Neural cell (in vitro differentiated cells): ENCODE measurements around the gene MFSD6L. TPM values are rescaled to one million over a fixed set of nuclear protein-coding genes. Genes with fewer than 3 reads are reported as not detected.

ENCODE experiments used
- H2AFZ ChIP-seq: fragments of 200-600, 300-800 bp; sonication (generic), shearing (Covaris generic); 2 replicates; pipeline ENCODE4 v1.6.0; 2014; ENCODE audit warnings: low read depth, mild to moderate bottlenecking, antibody characterized with exemption, low read length, moderate library complexity
- H3F3A ChIP-seq: fragments of 200-600 bp; shearing (Covaris generic); 2 replicates; pipeline ENCODE4 v1.6.1; 2016; ENCODE audit warnings: mild to moderate bottlenecking, moderate library complexity, mixed read lengths, antibody characterized with exemption, low read length; ENCODE audit not compliant: insufficient read depth, poor library complexity, severe bottlenecking
- H3K27ac ChIP-seq: fragments of 200-600, 300-800 bp; sonication (generic), shearing (Covaris generic); 2 replicates; pipeline ENCODE4 v1.5.1; 2014; ENCODE audit warnings: mild to moderate bottlenecking, low read length, moderate library complexity
- H3K27me3 ChIP-seq: fragments of 300-800, 200-600 bp; sonication (generic), shearing (Covaris generic); 2 replicates; pipeline ENCODE4 v1.6.0; 2014; ENCODE audit warnings: mild to moderate bottlenecking, low read depth, low read length, moderate library complexity; ENCODE audit not compliant: insufficient read depth
- H3K36me3 ChIP-seq: fragments of 300-800, 200-600 bp; sonication (generic), shearing (Covaris generic); 2 replicates; pipeline ENCODE4 v1.5.1; 2014; ENCODE audit warnings: mild to moderate bottlenecking, antibody characterized with exemption, low read length, moderate library complexity; ENCODE audit not compliant: insufficient read depth
- H3K4me2 ChIP-seq: fragments of 300-800, 200-600 bp; sonication (generic), shearing (Covaris generic); 2 replicates; pipeline ENCODE4 v1.6.0; 2014; ENCODE audit warnings: mild to moderate bottlenecking, low read length
- H3K4me3 ChIP-seq: fragments of 300-800, 200-600 bp; sonication (generic), shearing (Covaris generic); 2 replicates; pipeline ENCODE4 v1.5.1; 2014; ENCODE audit warnings: mild to moderate bottlenecking, low read length, moderate library complexity
- H3K79me2 ChIP-seq: fragments of 200-600 bp; shearing (Covaris generic); replicated peaks from 2 replicates; pipeline ENCODE4 v1.6.0; 2014; ENCODE audit warnings: mild to moderate bottlenecking, low read length, moderate library complexity; ENCODE audit not compliant: insufficient read depth
- H3K9ac ChIP-seq: fragments of 300-800, 200-600 bp; sonication (generic), shearing (Covaris generic); 2 replicates; pipeline ENCODE4 v1.6.1; 2016; ENCODE audit warnings: mild to moderate bottlenecking, low read length, mixed read lengths
- H3K9me2 ChIP-seq: fragments of 200-600 bp; shearing (Covaris generic); 2 replicates; pipeline ENCODE4 v1.6.1; 2016; ENCODE audit warnings: mild to moderate bottlenecking, low read length, mixed read lengths; ENCODE audit not compliant: insufficient read depth
- H3K9me3 ChIP-seq: fragments of 200-600, 300-800 bp; sonication (generic), shearing (Covaris generic); 2 replicates; pipeline ENCODE4 v1.6.1; 2016; ENCODE audit warnings: mild to moderate bottlenecking, mixed run types, low read length, moderate library complexity, mixed read lengths
- H4K20me1 ChIP-seq: fragments of 200-600 bp; shearing (Covaris generic); 2 replicates; pipeline ENCODE4 v1.6.1; 2016; ENCODE audit warnings: mild to moderate bottlenecking, mixed run types; ENCODE audit not compliant: insufficient read depth
- CTCF ChIP-seq: fragments of 450-650 bp; IDR thresholded peaks from 2 replicates; pipeline ENCODE4 v1.5.1; 2014; ENCODE audit warnings: antibody characterized with exemption, mild to moderate bottlenecking, moderate library complexity; ENCODE audit not compliant: poor library complexity, severe bottlenecking
- EP300 ChIP-seq: fragments of 450-650 bp; conservative IDR thresholded peaks from 2 replicates; pipeline ENCODE4 v1.6.1; 2014; ENCODE audit warnings: antibody characterized with exemption, mild to moderate bottlenecking, moderate library complexity; ENCODE audit not compliant: poor library complexity, severe bottlenecking
- EZH2 ChIP-seq: fragments of 200-600, 300-800 bp; shearing (Covaris generic), sonication (generic); IDR thresholded peaks from 2 replicates; pipeline ENCODE4 v1.6.1; 2014; ENCODE audit warnings: antibody characterized with exemption, low read length, borderline replicate concordance, mild to moderate bottlenecking; ENCODE audit not compliant: insufficient read depth, poor library complexity, severe bottlenecking
- MXI1 ChIP-seq: fragments of 450-650 bp; conservative IDR thresholded peaks from 2 replicates; pipeline ENCODE4 v1.6.1; 2014; ENCODE audit warnings: antibody characterized with exemption, mild to moderate bottlenecking; ENCODE audit not compliant: poor library complexity, severe bottlenecking
- POLR2AphosphoS5 ChIP-seq: IDR thresholded peaks from 2 replicates; pipeline ENCODE4 v1.6.1; 2012
- RAD21 ChIP-seq: fragments of 450-650 bp; conservative IDR thresholded peaks from 2 replicates; pipeline ENCODE4 v1.6.1; 2014; ENCODE audit warnings: antibody characterized with exemption, mild to moderate bottlenecking, moderate library complexity
- REST ChIP-seq: IDR thresholded peaks from 2 replicates; pipeline ENCODE4 v1.6.1; 2012; ENCODE audit warnings: borderline replicate concordance
- SMC3 ChIP-seq: fragments of 450-650 bp; conservative IDR thresholded peaks from 2 replicates; pipeline ENCODE4 v1.6.1; 2014; ENCODE audit warnings: antibody characterized with exemption, mild to moderate bottlenecking, moderate library complexity; ENCODE audit not compliant: poor library complexity
- TAF1 ChIP-seq: IDR thresholded peaks from 2 replicates; pipeline ENCODE4 v1.6.1; 2012; ENCODE audit warnings: low read depth
- polyA plus RNA-seq: library from polyadenylated mRNA; depleted of rRNA; stranded (reverse); fragments of >200 nt; gene quantifications from 2 replicates; pipeline ENCODE4 v1.2.3, GENCODE V29; 2014

Gene MFSD6L
- polyA plus RNA-seq, 1 donor from 2014 or later = not detected

GRCh38 chr17:8791910-8792270 is 7.3 kb downstream of the MFSD6L start:
- TF ChIP-seq TAF1 = no peak
- TF ChIP-seq EZH2 = no peak
- TF ChIP-seq RAD21 = no peak
- no peak for TF ChIP-seq EP300
- no peak for TF ChIP-seq POLR2AphosphoS5
- no peak for TF ChIP-seq REST
- TF ChIP-seq CTCF = no peak
- no peak for TF ChIP-seq SMC3
- no peak for TF ChIP-seq MXI1
- Histone ChIP-seq H2AFZ (no peak overlapping the region), H4K20me1 (no peaks in the 10 kb centered on the region), H3F3A (no peaks in the 10 kb centered on the region), H3K79me2 (no peaks in the 10 kb centered on the region), H3K9me3 (peaks cover 6% of the 10 kb centered on the region), H3K9me2 (no peaks in the 10 kb centered on the region), H3K4me2 (no peak overlapping the region), H3K4me3 (no peak overlapping the region), H3K9ac (no peak overlapping the region), H3K27ac (no peak overlapping the region), H3K36me3 (no peaks in the 10 kb centered on the region), H3K27me3 (no peaks in the 10 kb centered on the region)

- no peak overlapping the region for H3K4me2 ChIP-seq
- TF ChIP-seq EP300 (no peak), REST (no peak), SMC3 (no peak), EZH2 (no peak)
- H3K9me2 ChIP-seq = no peaks in the 10 kb centered on the region
- H3K36me3 ChIP-seq = no peaks in the 10 kb centered on the region
- H4K20me1 ChIP-seq = no peaks in the 10 kb centered on the region
- no peaks in the 10 kb centered on the region for H3K27me3 ChIP-seq
- H3K9me3 ChIP-seq = peaks cover 6% of the 10 kb centered on the region
- H3K9ac ChIP-seq = no peak overlapping the region
- no peaks in the 10 kb centered on the region for H3F3A ChIP-seq
- H3K4me3 ChIP-seq = no peak overlapping the region
- no peak overlapping the region for H2AFZ ChIP-seq
- no peaks in the 10 kb centered on the region for H3K79me2 ChIP-seq
- H3K27ac ChIP-seq = no peak overlapping the region
These were observed 7.8 kb downstream of the MFSD6L start for GRCh38 chr17:8791248-8791909.
